HCT116 (cell line): ENCODE results near the gene KRTAP2-2. TPM values are rescaled to one million over a fixed set of nuclear protein-coding genes. Genes with fewer than 3 reads are reported as not detected.
"Not testable (repeated sequence)": the region's sequence is repeated elsewhere in the genome, so short reads cannot be mapped to it uniquely, and the experiment has no call there.

Experiments
- ATAC-seq: fragments of 200-7000 bp; cut with Tn5 transposase; 2 replicates; pipeline ENCODE4 v1.9.1; 2020; ENCODE audit warnings: mild to moderate bottlenecking, moderate library complexity
- Bru-seq: library from RNA; stranded (reverse); fragments of 400-500 nt; gene quantifications from one replicate; lab custom pipeline; 2021; lab: Mats Ljungman, UMichigan
- BruChase-seq, 2 experiments: library from RNA; stranded (reverse); fragments of 400-500 nt; gene quantifications; one replicate each; lab custom pipeline; 2021; lab: Mats Ljungman, UMichigan
- BruUV-seq: library from RNA; stranded (reverse); fragments of 400-500 nt; replicated peaks from 2 replicates; lab custom pipeline; 2021; lab: Mats Ljungman, UMichigan
- CTCF ChIA-PET: fragments of 300-600 bp; sonication (Branson Sonifier 250); formaldehyde crosslinking; loops from one replicate; lab custom pipeline; 2021; ENCODE audit warnings: antibody characterized with exemption; lab: Charles Lee
- POLR2A ChIA-PET: fragments of 300-600, 350-600 bp; sonication (Branson Sonifier 250); formaldehyde crosslinking; loops from one replicate; lab custom pipeline; 2021; ENCODE audit warnings: antibody characterized with exemption; lab: Charles Lee
- RAD21 ChIA-PET, 2 experiments: fragments of 300-600 bp; sonication (Branson Sonifier 250); formaldehyde crosslinking; loops; one replicate each; lab custom pipeline; 2023; ENCODE audit warnings: low total read pairs in 2 of 2; ENCODE audit not compliant: uncharacterized antibody in 2 of 2, unreplicated experiment in 2 of 2, low non-redundant PET in 1 of 2; lab: Charles Lee
- DNase-seq: peaks from one replicate; pipeline ENCODE4 v3.0.0-alpha.2; 2010; ENCODE audit warnings: low read depth, low spot score
- H2AFZ ChIP-seq: fragments of 200-600 bp; shearing (Covaris generic), sonication (generic); 2 replicates; pipeline ENCODE4 v1.6.1; 2017; ENCODE audit warnings: low read depth, mixed run types, mixed read lengths, antibody characterized with exemption, low read length; ENCODE audit not compliant: poor library complexity, severe bottlenecking
- H3K27ac ChIP-seq: 2 replicates; pipeline ENCODE4 v1.5.1; 2012; ENCODE audit warnings: low read depth, low read length
- H3K27me3 ChIP-seq: fragments of 200-600 bp; sonication (generic); 2 replicates; pipeline ENCODE4 v1.6.1; 2016; ENCODE audit warnings: mixed run types, low read length, mixed read lengths; ENCODE audit not compliant: insufficient read depth
- H3K36me3 ChIP-seq, 2 experiments: fragments of 200-500 bp in 1 of 2; fragments of 200-600 bp in 1 of 2; sonication (Bioruptor generic) in 1 of 2; sonication (generic) in 1 of 2; 2 replicates each; pipeline versions ENCODE4 v1.5.1 to v1.6.1; 2014 to 2016; ENCODE audit warnings: low read length in 2 of 2, inconsistent platforms in 1 of 2, mixed read lengths in 1 of 2, mixed run types in 1 of 2; ENCODE audit not compliant: insufficient read depth in 2 of 2, control insufficient read depth in 1 of 2
- H3K4me1 ChIP-seq, 2 experiments: fragments of 200-600 bp in 1 of 2; sonication (generic) in 1 of 2; 2 replicates each; pipeline versions ENCODE4 v1.5.1 to v1.6.1; 2012 to 2017; ENCODE audit warnings: low read length in 2 of 2, inconsistent platforms in 1 of 2, mild to moderate bottlenecking in 1 of 2, mixed read lengths in 1 of 2, mixed run types in 1 of 2, moderate library complexity in 1 of 2; ENCODE audit not compliant: insufficient read depth in 2 of 2, control insufficient read depth in 1 of 2
- H3K4me2 ChIP-seq: fragments of 200-600 bp; sonication (generic); 2 replicates; pipeline ENCODE4 v1.6.1; 2017; ENCODE audit warnings: mixed run types, low read length, mixed read lengths
- H3K4me3 ChIP-seq, 2 experiments: fragments of 200-600 bp in 1 of 2; sonication (generic) in 1 of 2; replicated peaks in 1 of 2; 2 replicates each; pipeline ENCODE4 v1.5.1; 2011 to 2016; ENCODE audit warnings: low read length in 2 of 2, control low read depth in 1 of 2, low read depth in 1 of 2, mild to moderate bottlenecking in 1 of 2, mixed read lengths in 1 of 2, mixed run types in 1 of 2
- H3K79me2 ChIP-seq: fragments of 200-600 bp; sonication (generic); 2 replicates; pipeline ENCODE4 v1.6.1; 2017; ENCODE audit warnings: mild to moderate bottlenecking, mixed run types, low read length, moderate library complexity, mixed read lengths; ENCODE audit not compliant: insufficient read depth
- H3K9ac ChIP-seq: fragments of 200-600 bp; sonication (generic); 2 replicates; pipeline ENCODE4 v1.6.1; 2016; ENCODE audit warnings: low read length, mixed read lengths
- H3K9me2 ChIP-seq: fragments of 200-600 bp; sonication (generic), shearing (Covaris generic); 2 replicates; pipeline ENCODE4 v1.6.1; 2017; ENCODE audit warnings: mixed run types, mild to moderate bottlenecking, moderate library complexity; ENCODE audit not compliant: insufficient read depth
- H3K9me3 ChIP-seq, 2 experiments: fragments of 200-500 bp in 1 of 2; fragments of 200-600 bp in 1 of 2; sonication (Bioruptor generic) in 1 of 2; sonication (generic) in 1 of 2; 2 replicates each; pipeline ENCODE4 v1.6.1; 2014 to 2017; ENCODE audit warnings: low read length in 2 of 2, mixed read lengths in 2 of 2, inconsistent platforms in 1 of 2, low read depth in 1 of 2, mild to moderate bottlenecking in 1 of 2, mixed run types in 1 of 2, moderate library complexity in 1 of 2; ENCODE audit not compliant: control insufficient read depth in 1 of 2, insufficient read depth in 1 of 2
- H4K20me1 ChIP-seq: fragments of 200-600 bp; sonication (generic), shearing (Covaris generic); 2 replicates; pipeline ENCODE4 v1.6.1; 2017; ENCODE audit warnings: mixed run types, mild to moderate bottlenecking, moderate library complexity; ENCODE audit not compliant: insufficient read depth
- FOSL1 ChIP-seq: IDR thresholded peaks from 2 replicates; pipeline ENCODE4 v1.6.1; 2012; ENCODE audit warnings: low read depth
- JUND ChIP-seq: IDR thresholded peaks from 2 replicates; pipeline ENCODE4 v1.6.1; 2012
- intact Hi-C: fragments of 100-400 bp; cut with micrococcal nuclease; formaldehyde crosslinking; loops from 2 replicates; pipeline ENCODE4 v1.10.0; 2022
- long read RNA-seq: library from polyadenylated mRNA; unstranded; transcript quantifications from one replicate; pipeline ENCODE4 v2.0.0, GENCODE V29; 2021; ENCODE audit not compliant: unreplicated experiment
- polyA plus RNA-seq: library from polyadenylated mRNA; unstranded; fragments of >200 nt; gene quantifications from 2 replicates; pipeline ENCODE4 v1.2.1, GENCODE V29; 2012; ENCODE audit warnings: missing spikeins
- total RNA-seq: library from RNA; stranded (reverse); gene quantifications from one replicate; pipeline ENCODE4 v1.2.1, GENCODE V29; 2021; ENCODE audit not compliant: unreplicated experiment

KRTAP2-2 gene
- total RNA-seq, result 1.2 TPM
- polyA plus RNA-seq, result 0.39 and 1.5 TPM in 2 replicates
- not detected for Bru-seq, nascent RNA
- not detected for BruChase-seq, experiment 1, labeled RNA remaining after a 6-hour chase
- percentile 36 among the genes with signal in this experiment for BruChase-seq, experiment 2, labeled RNA remaining after a 2-hour chase
- long read RNA-seq, result 0 reads

GRCh38 chr17:41055130-41055529 lies at the start of gene KRTAP2-2:
KRTAP2-2 (minus strand) TSS chr17:41055230; CDS start chr17:41055211, 19 bp downstream.
- H3K27ac ChIP-seq, H3K27me3 ChIP-seq, H3K4me2 ChIP-seq, H2AFZ ChIP-seq, intact Hi-C loops, H3K79me2 ChIP-seq, H3K36me3 ChIP-seq, RAD21 ChIA-PET, H3K9me2 ChIP-seq, H3K9ac ChIP-seq, POLR2A ChIA-PET, H3K4me3 ChIP-seq, CTCF ChIA-PET, DNase-seq, H4K20me1 ChIP-seq, BruUV-seq, ATAC-seq: not testable (repeated sequence)
- Histone ChIP-seq H3K9me3 (peaks cover 0 to 21% of the 10 kb centered on the region in 2 experiments; a peak in 1 of 4 replicates), H3K4me1 (peaks cover 14 to 18% of the 10 kb centered on the region in 2 experiments)

- H3K4me3 ChIP-seq, result peak overlapping the region; percentile 28 to 44
- BruUV-seq, result TSS peak; percentile 97
- TF ChIP-seq FOSL1 (peak; percentile 47; the same call in 1 of the 2 replicates), JUND (peak; percentile 56)
- POLR2A ChIA-PET, RAD21 ChIA-PET, H3K9me3 ChIP-seq, DNase-seq, H2AFZ ChIP-seq, CTCF ChIA-PET, H4K20me1 ChIP-seq, intact Hi-C loops, H3K79me2 ChIP-seq, H3K9me2 ChIP-seq, H3K27me3 ChIP-seq: not testable (repeated sequence)
- peak; percentile 85 for ATAC-seq
- H3K36me3 ChIP-seq, result peaks cover 0 to 16% of the 10 kb centered on the region in 2 experiments; a peak in 2 of 4 replicates
- peak overlapping the region; percentile 75 for H3K27ac ChIP-seq
- H3K4me1 ChIP-seq, result peaks cover 13 to 52% of the 10 kb centered on the region in 2 experiments
- H3K9ac ChIP-seq, result peak overlapping the region; percentile 50
- H3K4me2 ChIP-seq, result peak overlapping the region; percentile 59
Observed at GRCh38 chr17:41104386-41105038, 49.5 kb upstream of the KRTAP2-2 start.
